Heart left ventricle (tissue), 13 donors: ENCODE measurements around the gene C16orf92.

ENCODE experiments used
- CTCF ChIP-seq, 12 donors: fragments of 200-600 bp; sonication (generic) in 4 of 12; IDR thresholded peaks; one replicate each; pipeline versions ENCODE4 v1.5.0 to v1.8.0; 2018 to 2022; ENCODE audit warnings: antibody characterized with exemption in 12 of 12, mild to moderate bottlenecking in 5 of 12
- POLR2A ChIP-seq, 2 donors: fragments of 450-650 bp; IDR thresholded peaks; one replicate each; pipeline ENCODE4 v1.6.1; 2017; ENCODE audit warnings: antibody characterized with exemption in 2 of 2, mild to moderate bottlenecking in 2 of 2, moderate library complexity in 2 of 2
- donor health status: ischemic (EF 13 %, LVEDD 7.1; RV severe dilation, severe dysfunction).
- donor health status: DM: no; HTN: yes; CAD: no.
- donor health status: DM: no; HTN: no; CAD: no.
- donor health status: ischemic (EF 25% LVEDD 6.9; RV normal size, moderate dysfunction).
- donor health status: ischemic (EF 25% LVEDD 5.7; RV mildly dilated, moderate dysfunction).
- donor health status: ischemic (EF 35%, LVEDD 5.7; RV mildly dilated, moderate dysfunction).
- donor health status: nonischemic (EF 11% LVEDD 7.7; RV severe dilation, severe dysfunction).
- donor health status: DM: yes; HTN: yes; CAD: no.
- donor health status: PGD.
- donor health status: ischemic (EF 29% LVEDD 5.4; RV normal size, mild dysfunction).
- donor health status: nonischemic (EF 23%, LVEDD 6.1; RV moderate dilation, normal function).

DNA sequence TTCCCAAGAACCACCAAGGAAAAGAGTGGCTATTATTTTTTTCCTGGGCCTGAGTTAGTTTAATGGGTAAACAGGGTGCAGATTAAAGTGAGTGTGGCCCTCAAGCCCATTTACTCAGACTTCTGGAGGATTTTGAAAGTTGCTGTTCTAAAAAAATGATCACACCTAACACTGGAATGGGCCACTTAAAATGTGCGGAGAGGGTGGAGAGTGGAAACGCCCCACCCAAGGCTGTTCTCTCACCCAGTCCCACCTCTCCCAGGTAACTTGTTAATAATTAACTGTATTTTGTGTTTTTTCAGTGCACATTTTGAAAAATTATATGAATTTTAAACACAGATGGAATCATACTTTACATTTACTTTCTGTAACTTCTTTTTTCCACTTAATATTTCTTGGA, 33.0 kb upstream of the C16orf92 start:
- TF ChIP-seq CTCF (IDR thresholded peaks at IDR 0.05) (no peak), POLR2A (IDR thresholded peaks at IDR 0.05) (no peak)
